ENCODE results near the gene PDCD10.

GRCh38 chr3:167749728-167750127, 15.0 kb upstream of the PDCD10 start:
- TF ChIP-seq ZEB2 (tag by site-specific recombination; IDR thresholded peaks at IDR 0.05) (no peak), ZNF132 (tag by site-specific recombination; IDR thresholded peaks at IDR 0.05; ENCODE audit: borderline replicate concordance) (no peak)
- TF ChIP-seq, protein P1, sequence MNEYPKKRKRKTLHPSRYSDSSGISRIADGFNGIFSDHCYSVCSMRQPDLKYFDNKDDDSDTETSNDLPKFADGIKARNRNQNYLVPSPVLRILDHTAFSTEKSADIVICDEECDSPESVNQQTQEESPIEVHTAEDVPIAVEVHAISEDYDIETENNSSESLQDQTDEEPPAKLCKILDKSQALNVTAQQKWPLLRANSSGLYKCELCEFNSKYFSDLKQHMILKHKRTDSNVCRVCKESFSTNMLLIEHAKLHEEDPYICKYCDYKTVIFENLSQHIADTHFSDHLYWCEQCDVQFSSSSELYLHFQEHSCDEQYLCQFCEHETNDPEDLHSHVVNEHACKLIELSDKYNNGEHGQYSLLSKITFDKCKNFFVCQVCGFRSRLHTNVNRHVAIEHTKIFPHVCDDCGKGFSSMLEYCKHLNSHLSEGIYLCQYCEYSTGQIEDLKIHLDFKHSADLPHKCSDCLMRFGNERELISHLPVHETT (tag by site-specific recombination; IDR thresholded peaks at IDR 0.05), result no peak
- TF ChIP-seq, protein P2, sequence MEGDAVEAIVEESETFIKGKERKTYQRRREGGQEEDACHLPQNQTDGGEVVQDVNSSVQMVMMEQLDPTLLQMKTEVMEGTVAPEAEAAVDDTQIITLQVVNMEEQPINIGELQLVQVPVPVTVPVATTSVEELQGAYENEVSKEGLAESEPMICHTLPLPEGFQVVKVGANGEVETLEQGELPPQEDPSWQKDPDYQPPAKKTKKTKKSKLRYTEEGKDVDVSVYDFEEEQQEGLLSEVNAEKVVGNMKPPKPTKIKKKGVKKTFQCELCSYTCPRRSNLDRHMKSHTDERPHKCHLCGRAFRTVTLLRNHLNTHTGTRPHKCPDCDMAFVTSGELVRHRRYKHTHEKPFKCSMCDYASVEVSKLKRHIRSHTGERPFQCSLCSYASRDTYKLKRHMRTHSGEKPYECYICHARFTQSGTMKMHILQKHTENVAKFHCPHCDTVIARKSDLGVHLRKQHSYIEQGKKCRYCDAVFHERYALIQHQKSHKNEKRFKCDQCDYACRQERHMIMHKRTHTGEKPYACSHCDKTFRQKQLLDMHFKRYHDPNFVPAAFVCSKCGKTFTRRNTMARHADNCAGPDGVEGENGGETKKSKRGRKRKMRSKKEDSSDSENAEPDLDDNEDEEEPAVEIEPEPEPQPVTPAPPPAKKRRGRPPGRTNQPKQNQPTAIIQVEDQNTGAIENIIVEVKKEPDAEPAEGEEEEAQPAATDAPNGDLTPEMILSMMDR (tag by site-specific recombination; IDR thresholded peaks at IDR 0.05), result no peak
- TF ChIP-seq, protein P3, sequence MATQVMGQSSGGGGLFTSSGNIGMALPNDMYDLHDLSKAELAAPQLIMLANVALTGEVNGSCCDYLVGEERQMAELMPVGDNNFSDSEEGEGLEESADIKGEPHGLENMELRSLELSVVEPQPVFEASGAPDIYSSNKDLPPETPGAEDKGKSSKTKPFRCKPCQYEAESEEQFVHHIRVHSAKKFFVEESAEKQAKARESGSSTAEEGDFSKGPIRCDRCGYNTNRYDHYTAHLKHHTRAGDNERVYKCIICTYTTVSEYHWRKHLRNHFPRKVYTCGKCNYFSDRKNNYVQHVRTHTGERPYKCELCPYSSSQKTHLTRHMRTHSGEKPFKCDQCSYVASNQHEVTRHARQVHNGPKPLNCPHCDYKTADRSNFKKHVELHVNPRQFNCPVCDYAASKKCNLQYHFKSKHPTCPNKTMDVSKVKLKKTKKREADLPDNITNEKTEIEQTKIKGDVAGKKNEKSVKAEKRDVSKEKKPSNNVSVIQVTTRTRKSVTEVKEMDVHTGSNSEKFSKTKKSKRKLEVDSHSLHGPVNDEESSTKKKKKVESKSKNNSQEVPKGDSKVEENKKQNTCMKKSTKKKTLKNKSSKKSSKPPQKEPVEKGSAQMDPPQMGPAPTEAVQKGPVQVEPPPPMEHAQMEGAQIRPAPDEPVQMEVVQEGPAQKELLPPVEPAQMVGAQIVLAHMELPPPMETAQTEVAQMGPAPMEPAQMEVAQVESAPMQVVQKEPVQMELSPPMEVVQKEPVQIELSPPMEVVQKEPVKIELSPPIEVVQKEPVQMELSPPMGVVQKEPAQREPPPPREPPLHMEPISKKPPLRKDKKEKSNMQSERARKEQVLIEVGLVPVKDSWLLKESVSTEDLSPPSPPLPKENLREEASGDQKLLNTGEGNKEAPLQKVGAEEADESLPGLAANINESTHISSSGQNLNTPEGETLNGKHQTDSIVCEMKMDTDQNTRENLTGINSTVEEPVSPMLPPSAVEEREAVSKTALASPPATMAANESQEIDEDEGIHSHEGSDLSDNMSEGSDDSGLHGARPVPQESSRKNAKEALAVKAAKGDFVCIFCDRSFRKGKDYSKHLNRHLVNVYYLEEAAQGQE (tag by site-specific recombination; IDR thresholded peaks at IDR 0.05), result no peak
- TF ChIP-seq, protein P4, sequence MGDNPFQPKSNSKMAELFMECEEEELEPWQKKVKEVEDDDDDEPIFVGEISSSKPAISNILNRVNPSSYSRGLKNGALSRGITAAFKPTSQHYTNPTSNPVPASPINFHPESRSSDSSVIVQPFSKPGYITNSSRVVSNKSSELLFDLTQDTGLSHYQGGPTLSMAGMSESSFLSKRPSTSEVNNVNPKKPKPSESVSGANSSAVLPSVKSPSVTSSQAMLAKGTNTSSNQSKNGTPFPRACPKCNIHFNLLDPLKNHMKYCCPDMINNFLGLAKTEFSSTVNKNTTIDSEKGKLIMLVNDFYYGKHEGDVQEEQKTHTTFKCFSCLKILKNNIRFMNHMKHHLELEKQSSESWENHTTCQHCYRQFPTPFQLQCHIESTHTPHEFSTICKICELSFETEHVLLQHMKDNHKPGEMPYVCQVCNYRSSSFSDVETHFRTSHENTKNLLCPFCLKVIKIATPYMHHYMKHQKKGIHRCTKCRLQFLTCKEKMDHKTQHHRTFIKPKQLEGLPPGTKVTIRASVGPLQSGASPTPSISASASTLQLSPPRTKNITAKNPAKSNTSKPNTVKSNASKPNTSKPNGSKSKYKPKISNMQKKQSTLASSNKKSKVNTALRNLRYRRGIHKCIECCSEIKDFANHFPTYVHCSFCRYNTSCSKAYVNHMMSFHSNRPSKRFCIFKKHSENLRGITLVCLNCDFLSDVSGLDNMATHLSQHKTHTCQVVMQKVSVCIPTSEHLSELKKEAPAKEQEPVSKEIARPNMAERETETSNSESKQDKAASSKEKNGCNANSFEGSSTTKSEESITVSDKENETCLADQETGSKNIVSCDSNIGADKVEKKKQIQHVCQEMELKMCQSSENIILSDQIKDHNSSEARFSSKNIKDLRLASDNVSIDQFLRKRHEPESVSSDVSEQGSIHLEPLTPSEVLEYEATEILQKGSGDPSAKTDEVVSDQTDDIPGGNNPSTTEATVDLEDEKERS (tag by site-specific recombination; IDR thresholded peaks at IDR 0.05), result no peak
